SJCRH30 (cell line): ENCODE measurements around the gene MRPL1. TPM values are rescaled to one million over a fixed set of nuclear protein-coding genes. Genes with fewer than 3 reads are reported as not detected.

Experiments used
- total RNA-seq: library from RNA; depleted of rRNA; stranded (reverse); fragments of >200 nt; shearing (Covaris generic); gene quantifications from 2 replicates; pipeline ENCODE4 v1.2.3, GENCODE V29; 2014; rRNA removed

Gene MRPL1
- total RNA-seq, 1 experiment from 2014 or later, result 58.5 TPM

Other genes starting within 250 kb of the MRPL1 start
- 26.0 and 31.9 TPM in 2 replicates for gene CNOT6L, start 43.5 kb upstream of the MRPL1 start, total RNA-seq
- gene FRAS1, start 194.5 kb downstream of the MRPL1 start, total RNA-seq, result 32.8 and 33.2 TPM in 2 replicates